HG02970 (cell line): Measurements from ENCODE around the gene MS4A7.
"Not testable (repeated sequence)": the region's sequence is repeated elsewhere in the genome, so short reads cannot be mapped to it uniquely, and the experiment has no call there.

ENCODE experiments used
- ATAC-seq: cut with Tn5 transposase; IDR thresholded peaks from one replicate; pipeline ENCODE4 v1.9.1; 2021; ENCODE audit warnings: mild to moderate bottlenecking, moderate library complexity, moderate number of reproducible peaks; ENCODE audit not compliant: unreplicated experiment, low FRiP score

The MS4A7 gene, protein sequence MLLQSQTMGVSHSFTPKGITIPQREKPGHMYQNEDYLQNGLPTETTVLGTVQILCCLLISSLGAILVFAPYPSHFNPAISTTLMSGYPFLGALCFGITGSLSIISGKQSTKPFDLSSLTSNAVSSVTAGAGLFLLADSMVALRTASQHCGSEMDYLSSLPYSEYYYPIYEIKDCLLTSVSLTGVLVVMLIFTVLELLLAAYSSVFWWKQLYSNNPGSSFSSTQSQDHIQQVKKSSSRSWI

DNA sequence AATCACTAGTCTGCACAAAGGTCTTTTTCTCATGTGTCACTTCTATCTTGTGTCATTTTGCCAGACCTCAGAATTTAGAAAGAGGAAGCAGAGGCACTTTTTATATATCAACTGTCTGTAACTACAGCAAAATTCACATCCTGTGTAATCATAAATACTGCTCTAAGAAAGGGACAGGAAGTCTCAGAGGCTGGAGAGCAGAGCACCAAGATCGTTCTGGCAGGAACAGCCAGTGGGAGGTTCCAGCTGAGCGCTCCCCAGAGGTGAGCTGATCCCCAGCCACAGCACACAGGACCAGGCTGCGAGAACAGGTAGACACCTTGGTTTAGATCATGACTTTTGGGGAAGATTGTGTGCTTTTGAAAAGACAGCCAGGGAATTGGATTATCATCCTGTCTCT is at the start of gene MS4A7:
MS4A7 (plus strand) TSS at position 179 of the 400 bp plus-strand sequence. CDS start 4,610 bp downstream, outside the sequence.
- ATAC-seq: peak; percentile 60

DNA sequence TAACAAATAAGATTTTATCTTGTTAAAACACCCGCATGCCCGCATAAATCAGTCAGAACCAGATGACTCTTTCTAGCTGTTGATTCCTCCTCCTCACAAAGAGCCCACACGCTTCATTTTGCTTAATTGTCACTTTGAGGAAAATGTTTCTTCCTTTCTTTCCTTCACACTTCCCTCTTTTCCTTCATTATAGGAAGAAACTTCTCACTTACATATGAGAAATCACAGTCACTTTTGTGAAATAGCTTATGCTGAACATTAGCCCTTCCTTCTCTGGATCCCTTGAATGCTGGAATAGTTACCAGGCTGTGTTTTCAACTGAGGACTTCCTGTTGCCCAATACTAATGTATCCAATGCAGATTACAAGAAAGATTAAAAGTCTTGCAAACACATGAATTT is 45.5 kb upstream of the MS4A7 start:
- no peak for ATAC-seq

DNA sequence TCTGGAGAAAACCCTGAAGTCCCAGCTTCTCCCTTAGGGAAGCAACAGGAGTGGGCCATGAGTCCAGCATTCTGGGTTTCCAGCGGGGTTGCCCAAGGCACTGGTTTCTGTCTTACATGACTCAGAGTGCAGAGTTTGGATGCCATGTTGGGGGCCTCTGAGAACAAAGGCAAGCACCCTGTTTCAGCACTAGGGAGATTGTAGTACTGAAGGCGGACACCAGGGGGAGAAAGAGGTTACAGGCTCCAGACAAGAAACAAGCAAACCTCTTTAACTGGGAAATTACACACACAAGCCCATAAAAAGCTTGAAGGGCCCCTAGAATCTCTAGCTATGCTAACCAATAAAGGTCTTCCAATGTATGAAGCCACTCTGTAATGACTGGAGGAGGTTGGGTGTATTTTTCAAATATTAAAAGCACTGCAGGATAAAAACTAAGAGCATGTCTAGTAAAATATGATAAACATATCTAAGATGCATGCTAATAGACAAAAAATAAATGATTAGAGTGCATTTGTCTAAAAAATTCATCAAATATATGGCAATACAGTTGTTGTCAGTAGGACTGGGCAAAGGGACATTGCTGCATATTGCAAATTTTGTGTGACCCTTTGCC is 44.2 kb upstream of the MS4A7 start:
- no peak for ATAC-seq

DNA sequence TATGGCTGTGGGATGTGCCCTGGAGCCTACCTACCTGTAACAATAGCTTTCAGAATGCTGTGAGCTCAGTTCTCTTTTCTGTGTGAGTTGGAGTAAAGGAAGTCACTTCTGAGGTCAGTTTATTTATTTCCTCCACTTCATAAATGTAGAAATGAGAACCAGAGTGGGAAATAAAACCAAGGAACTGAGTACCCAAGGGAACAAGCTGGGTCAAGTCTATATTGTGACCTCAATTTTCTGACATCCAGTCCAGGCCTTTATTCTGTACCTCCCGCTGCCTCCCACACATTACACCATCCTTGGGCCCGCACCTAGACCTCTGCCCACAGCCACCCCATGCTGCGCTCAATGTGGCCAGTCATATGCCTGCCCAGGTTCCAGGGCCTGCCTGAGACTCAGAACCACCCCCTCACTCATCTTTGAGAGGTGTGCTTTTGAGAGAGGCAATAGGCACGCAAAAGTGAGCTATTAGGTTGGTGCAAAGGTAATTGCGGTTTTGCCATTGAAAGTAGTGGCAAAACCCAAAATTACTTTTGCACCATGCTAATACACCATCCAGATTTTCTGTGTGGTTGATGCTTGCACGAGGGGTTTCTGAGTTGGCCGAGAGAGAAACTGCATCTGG is 41.5 kb upstream of the MS4A7 start:
- no peak for ATAC-seq

DNA sequence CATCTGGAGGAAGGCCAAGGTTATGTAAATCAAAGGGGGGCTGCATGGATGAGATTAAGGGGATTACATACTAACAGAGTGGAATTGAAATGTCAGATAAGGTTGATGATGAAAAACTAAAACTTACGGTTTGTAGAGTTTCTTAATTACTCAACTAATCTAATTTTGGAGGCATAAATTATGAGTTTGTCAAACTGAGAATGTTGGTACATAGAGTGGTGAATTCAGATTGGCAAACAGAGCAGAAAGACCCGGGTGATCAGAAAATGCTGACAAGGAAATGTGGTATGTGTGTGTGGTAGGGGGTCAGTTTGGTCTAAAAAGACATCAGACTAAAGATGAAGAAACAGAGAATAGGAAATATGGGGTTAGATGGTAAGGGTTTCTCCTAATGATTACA is 40.3 kb upstream of the MS4A7 start:
- ATAC-seq: no peak

DNA sequence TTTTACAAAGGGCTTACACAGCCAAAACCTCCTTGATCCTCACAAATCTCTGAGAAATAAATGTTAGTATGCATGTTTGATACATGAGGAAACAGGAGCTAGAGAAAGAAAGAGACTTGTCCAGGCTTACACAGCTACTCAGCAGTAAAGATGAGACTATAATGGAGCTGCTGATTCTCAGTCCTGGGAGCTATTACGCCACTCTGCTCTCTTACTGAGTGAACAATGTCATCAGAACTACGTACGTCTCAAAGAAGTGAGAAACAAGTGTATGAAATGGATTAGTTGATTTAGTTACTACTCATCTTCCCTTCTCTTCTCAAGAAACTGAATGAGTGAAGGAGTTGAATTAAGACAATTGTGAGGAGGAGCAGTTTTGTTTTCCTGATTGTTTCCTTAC is 39.0 kb upstream of the MS4A7 start:
- ATAC-seq: no peak

DNA sequence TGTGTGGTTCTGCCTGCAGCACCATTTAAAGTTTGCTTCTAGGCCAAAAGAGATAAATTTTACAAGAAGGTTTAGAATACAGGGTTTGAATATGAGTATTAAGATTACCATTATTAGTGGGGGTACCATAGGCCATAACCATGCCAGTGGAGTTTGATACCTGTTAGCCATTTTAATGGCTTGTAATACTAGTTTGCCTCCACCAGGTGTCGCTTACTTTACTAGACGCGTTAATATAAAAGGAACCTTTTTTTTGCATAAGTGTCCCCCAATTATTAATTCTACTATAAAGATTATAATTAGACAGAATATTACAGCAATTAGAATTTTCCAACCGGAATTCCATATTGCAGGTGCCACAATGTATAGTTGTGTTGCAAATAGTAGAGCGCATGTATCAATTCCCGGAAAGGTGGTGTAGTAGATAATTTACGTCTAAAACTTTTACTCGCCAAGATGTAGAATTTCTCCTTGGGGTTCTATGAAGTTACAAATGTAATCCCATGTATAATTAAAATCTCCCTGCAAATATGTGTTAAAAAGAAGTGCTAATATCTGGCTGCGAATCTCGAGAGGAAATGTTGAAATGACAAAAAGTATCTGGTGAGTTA is 35.1 kb upstream of the MS4A7 start:
- ATAC-seq: no peak

DNA sequence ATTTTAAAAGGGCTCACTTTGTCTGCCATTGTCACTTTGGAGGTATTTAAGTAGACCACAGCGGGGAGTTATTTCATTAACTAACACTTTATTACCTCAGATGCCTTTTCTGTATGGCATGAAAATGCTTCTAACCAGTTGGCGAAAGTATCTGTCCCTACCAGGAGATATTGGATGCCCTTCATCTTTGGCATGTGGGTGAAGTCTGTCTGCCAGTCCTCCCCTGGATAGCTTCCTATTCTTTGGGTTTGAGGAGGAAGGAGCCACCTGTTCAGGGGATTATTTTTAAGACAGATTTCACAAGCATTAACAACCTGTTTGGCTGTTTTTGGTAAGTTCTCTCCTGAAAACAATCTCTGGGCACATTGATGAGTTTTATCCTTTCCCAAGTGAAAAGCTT is 34.2 kb upstream of the MS4A7 start:
- ATAC-seq: no peak

DNA sequence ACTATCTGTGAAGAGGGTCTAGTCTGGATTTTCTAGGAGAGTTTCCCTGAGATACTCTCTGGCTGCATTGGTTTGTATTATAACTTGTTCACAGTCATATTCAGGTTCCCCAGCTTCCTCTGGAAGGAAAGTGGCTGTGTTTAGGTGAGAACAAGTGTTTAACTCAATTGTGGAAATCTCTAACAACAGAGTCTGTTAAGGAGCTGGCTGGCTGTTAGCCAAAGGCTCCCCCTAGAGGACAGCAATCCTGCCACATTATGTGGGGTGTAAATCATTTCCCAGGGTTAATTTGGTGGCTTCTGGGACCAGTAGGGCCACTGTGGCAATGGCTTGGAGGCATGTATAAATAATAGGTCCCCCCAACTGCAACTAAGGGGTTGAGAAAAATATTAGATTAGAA is 32.8 kb upstream of the MS4A7 start:
- ATAC-seq: no peak

DNA sequence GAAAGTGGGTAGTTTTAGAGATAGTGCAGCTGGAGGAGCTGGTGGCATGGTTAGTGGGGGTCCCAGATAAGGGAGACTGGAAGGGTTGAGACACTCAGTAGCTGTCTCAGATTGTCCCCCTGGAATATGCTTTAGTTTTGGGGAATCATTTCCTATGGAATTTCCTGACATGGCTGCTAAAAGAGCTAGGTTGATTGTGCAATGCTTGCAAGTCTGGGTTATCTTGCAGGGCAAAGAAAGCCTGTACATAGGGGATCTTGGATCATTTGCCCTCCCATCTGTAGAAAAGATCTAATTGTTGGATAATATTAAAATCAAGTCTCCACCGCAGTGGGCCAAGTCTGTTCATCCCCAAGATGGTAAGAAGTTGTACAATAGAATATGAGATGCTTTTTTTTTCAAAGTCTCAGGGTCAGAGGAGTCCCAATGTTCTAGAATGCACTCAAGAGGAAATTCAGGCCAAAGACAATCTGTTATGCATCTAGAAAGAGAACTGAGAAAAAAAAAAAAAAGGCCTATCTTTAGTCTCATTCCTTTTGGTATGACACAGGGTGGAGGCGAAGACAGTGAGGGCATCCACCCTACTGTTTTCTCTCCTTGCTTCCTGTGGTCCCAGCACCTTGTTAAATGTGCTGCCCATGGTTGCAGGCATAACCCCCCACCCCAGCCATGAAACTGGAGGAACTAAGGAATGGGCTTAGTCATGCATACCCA is 31.1 kb upstream of the MS4A7 start:
- no peak for ATAC-seq

DNA sequence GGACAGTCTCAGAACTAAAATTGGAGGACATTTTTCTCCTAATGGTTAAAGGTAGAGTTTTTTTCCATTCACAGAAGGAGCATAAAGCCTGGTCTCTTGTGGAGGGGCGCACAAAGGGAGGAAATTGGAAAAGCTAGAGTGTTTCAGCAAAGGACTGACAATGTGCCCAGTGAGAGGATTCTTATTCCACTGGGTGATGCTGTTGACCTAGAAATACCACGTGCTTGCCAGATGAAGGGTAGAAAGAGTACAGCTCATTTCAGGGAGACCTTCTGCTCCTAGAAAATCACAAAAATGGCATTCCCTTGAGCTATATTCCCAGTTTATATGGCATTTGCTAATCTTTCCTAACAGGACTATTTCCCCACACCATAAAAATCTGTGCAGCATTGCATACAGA is 30.2 kb upstream of the MS4A7 start:
- ATAC-seq: no peak

DNA sequence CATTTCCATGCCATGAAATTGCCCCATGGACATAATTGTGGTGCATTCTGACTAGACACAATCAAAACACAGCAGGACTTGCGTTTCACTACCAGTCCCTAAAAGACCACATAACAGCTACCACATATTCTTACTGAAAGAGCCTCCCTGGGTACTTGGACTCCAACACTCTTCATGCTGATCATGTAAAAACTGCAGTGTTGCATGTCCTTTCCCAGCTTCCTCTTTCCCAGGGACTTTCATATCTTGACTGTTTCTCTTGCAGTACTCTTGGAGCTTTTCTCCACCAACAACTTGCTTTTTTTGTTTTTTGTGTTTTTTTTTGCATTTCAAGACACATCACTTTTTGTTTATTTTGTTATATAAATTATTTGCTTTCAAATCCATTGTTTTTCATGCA is 28.3 kb upstream of the MS4A7 start:
- no peak for ATAC-seq

DNA sequence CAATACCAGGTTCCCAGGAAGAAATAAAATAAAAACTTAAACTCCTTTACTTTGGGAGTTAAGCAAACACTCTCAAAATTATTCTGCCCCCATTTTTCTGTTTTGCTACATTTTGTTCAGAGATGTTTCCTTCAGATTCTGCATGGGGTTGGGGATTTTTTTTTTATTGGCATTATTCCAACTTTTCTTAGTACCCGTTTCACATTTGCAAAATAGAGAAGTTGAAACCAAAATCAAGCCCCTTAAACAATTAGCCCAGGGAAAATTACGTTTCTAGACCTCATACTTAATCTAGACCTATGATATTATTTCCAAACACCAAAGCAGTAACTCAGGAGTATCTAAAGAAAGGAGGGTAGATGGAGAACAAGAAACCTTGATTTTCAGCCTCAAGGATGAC is 20.6 kb upstream of the MS4A7 start:
- ATAC-seq: no peak

DNA sequence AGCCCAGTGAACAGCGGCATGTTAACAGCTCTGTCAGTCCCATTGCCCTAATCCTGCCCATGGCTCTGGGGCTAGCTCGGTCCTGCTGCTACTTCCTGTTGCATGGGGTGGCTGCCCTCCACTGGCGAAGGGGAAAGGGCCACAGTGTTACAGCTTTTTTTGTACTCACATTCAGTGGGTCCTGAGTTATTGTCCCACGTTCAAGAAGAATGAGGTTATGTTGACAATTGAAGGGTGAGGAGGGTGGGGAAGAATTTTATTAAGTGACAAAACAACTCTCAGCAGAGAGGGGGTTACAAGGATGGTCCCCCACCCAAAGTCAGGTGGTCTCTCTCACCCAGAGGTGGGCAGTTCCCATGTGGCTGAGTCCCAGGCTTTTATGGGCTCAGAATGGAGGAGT is 17.7 kb upstream of the MS4A7 start:
- no peak for ATAC-seq

DNA sequence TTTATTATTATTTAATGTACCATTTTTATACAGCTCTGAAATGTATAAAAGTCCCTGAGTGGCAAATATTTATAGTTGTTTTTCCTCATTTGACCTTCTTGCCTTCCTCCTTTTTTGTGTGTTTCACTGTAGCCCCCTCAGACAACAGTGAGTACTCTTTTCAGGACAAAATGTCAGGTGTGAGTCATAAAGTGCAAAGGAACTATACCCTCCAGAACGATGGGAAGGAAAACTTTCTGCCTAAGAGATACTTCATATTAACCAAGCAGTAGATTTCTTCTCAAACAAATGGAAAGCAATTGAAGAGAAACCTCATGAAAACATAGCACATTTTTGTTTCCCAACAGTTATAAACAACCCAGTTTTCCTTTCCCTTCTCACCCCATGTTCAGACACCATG is 16.1 kb upstream of the MS4A7 start:
- no peak for ATAC-seq

DNA sequence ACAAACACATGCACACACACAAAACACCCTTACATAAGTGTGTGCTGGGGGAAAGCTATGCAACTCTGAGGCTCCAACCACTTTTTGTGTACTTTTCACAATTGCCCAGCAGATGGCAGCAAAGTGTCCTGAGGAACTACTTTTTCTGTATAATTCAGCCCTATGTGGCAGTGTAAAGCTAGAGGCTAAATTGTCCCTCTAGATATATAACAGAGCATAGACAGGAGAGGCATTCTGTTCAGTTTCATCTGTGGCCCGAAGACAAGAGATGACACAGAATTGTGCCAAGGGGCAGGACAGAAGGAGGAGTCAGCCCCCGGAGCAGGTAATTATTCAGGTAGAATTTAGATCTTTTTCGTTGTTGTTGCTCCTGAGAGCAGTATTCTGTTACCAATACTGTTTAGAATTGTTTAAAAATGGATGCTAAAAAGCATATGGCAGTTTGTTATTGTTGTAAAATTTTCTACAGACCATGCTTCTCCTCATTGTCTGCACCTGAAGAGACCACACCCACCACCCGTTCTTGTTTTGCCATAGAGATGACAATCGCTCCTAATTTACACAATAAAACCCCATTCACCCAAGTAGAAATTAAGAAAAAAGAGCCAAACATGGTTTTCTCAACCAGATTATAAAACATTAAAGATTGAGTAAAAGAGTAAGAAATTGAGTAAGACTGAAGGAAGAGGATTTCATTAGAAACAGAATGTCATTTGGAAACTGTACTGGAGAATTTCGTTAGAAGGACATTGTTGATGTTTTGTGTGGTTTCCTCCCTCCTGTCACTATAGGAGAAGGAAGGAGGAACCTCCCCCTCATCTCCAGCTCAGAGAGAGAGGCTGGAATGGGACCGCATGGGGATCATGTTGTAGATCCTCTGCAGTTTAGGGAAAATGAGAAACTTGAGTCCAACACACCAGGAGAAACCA is 14.5 kb upstream of the MS4A7 start:
- no peak for ATAC-seq

DNA sequence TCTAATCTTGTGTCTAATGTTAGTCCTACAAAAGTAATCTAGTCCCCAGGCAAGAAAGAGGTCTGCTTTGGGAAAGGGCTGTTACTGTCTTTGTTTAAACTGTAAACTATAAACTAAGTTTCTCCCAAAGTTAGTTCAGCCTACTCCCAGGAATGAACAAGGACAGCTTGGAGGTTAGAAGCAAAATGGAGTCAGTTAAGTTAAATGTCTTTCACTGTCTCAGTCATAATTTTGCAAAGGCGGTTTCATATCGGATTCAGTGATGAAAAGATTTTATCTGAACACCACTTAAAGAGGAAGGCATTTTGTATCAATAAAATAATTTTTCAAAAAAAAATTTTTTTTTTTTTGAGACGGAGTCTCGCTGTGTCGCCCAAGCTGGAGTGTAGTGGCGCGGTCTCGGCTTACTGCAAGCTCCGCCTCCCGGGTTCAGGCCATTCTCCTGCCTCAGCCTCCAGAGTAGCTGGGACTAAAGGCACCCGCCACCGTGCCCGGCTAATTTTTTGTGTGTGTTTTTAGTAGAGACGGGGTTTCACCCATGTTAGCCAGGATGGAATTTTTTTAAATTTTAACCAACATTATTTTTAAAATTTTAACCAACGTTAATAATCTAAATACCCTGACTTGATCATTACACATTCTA is 11.9 kb upstream of the MS4A7 start:
- ATAC-seq: not testable (repeated sequence)

DNA sequence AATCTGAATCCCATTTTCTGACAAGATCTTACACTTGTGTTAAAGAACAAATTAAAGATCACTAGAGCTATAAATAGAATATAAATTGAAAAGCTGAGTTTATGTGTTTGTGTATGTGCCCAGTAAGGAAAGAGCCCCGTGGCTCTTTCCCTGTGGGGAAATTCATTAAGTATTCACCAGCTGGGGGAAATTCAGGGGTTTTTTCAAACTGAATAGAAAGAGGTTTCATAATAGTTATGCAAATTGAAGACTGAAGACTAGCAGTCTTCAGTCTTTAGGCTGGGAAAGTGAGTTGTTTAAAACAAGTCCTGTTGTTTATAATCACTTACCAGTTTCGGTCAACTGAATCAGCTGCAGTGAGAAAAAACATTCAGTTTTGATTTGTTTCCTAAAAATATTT is 11.3 kb upstream of the MS4A7 start:
- peak; percentile 87 for ATAC-seq

DNA sequence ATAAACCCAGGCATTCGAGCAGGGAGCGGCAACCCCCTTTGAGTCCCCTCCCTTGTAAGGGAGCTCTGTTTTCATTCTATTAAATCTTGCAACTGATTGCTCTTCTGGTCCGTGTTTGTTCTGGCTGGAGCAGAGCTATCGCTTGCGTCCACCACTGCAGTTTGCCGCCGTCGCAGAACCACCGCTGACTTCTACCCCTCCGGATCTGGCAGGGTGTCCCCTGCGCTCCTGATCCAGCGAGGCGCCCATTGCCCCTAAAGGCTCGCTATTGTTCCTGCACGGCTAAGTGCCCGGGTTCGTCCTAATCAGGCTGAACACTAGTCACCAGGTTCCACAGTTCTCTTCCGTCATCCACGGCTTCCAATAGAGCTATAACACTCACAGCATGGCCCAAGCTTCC is 10.4 kb upstream of the MS4A7 start:
- no peak for ATAC-seq
